K562 (cell line): Measurements from ENCODE around the gene MYLIP. TPM values are rescaled to one million over a fixed set of nuclear protein-coding genes. Genes with fewer than 3 reads are reported as not detected.
A peak's percentile ranks its signal among the peaks of the same experiment; 100 is the strongest.

Experiments
- ATAC-seq: fragments of 200-7000 bp; cut with Tn5 transposase; 3 replicates; pipeline ENCODE4 v1.9.1; 2020; ENCODE audit warnings: moderate library complexity
- BruUV-seq: library from RNA; stranded (reverse); fragments of 400-500 nt; replicated peaks from 2 replicates; lab custom pipeline; 2021; lab: Mats Ljungman, UMichigan
- CTCF ChIA-PET: fragments of 300-600 bp; formaldehyde crosslinking; extraction: SDS; loops from one replicate; lab custom pipeline; 2021; ENCODE audit warnings: low intra/inter-chr PET ratio; lab: Yijun Ruan, JAX
- POLR2A ChIA-PET: fragments of 300-600, 350-650 bp; sonication (Branson Sonifier 250); formaldehyde crosslinking; extraction: SDS; loops from one replicate; lab custom pipeline; 2021; ENCODE audit warnings: antibody characterized with exemption, inconsistent platforms; lab: Yijun Ruan, JAX
- DNase-seq, 4 experiments: peaks; one replicate each; pipeline versions ENCODE4 v3.0.0 to v3.0.0-alpha.2; 2011 to 2018; ENCODE audit warnings: low spot score in 3 of 4, mixed read lengths in 3 of 4; ENCODE audit errors: extremely low read depth in 1 of 4
- FAIRE-seq: peaks from 2 replicates; lab custom pipeline; 2011; peaks lifted over from hg19 to GRCh38; lab: Jason Lieb, UNC
- H2AFZ ChIP-seq: 2 replicates; pipeline ENCODE4 v1.6.0; 2011; ENCODE audit warnings: low read depth, low read length, control low read depth, inconsistent platforms
- H3K27ac ChIP-seq: fragments of 200-600 bp; 3 replicates; pipeline ENCODE4 v1.8.0; 2011; ENCODE audit warnings: low read depth, mild to moderate bottlenecking, control low read depth, inconsistent platforms, low read length, moderate library complexity, mixed read lengths; ENCODE audit errors: extremely low read depth
- H3K27me3 ChIP-seq, 2 experiments: fragments of 300-600 bp in 1 of 2; 2 replicates in 1 of 2; 3 replicates in 1 of 2; pipeline versions ENCODE4 v1.6.0 to v1.8.0; 2011; ENCODE audit warnings: inconsistent platforms in 2 of 2, low read length in 2 of 2, mild to moderate bottlenecking in 1 of 2, mixed read lengths in 1 of 2, moderate library complexity in 1 of 2; ENCODE audit not compliant: control insufficient read depth in 2 of 2, insufficient read depth in 2 of 2
- H3K36me3 ChIP-seq: fragments of 300-600 bp; 3 replicates; pipeline ENCODE4 v1.8.0; 2011; ENCODE audit warnings: mild to moderate bottlenecking, low read length, inconsistent platforms; ENCODE audit not compliant: control insufficient read depth, insufficient read depth
- H3K4me1 ChIP-seq, 2 experiments: fragments of 200-600 bp in 1 of 2; replicated peaks in 1 of 2; 2 replicates in 1 of 2; 3 replicates in 1 of 2; pipeline versions ENCODE4 v1.5.1 to v1.8.0; 2011; ENCODE audit warnings: inconsistent platforms in 2 of 2, low read length in 2 of 2, mild to moderate bottlenecking in 1 of 2, mixed read lengths in 1 of 2, moderate library complexity in 1 of 2; ENCODE audit not compliant: control insufficient read depth in 2 of 2, insufficient read depth in 2 of 2
- H3K4me2 ChIP-seq: 2 replicates; pipeline ENCODE4 v1.6.1; 2011; ENCODE audit warnings: low read length, control low read depth, inconsistent platforms, mixed read lengths; ENCODE audit not compliant: insufficient read depth
- H3K4me3 ChIP-seq: fragments of 200-600 bp; sonication (generic), shearing (Covaris generic); 2 replicates; pipeline ENCODE4 v1.5.1; 2016; ENCODE audit warnings: control low read depth, inconsistent platforms
- H3K79me2 ChIP-seq: fragments of 200-600 bp; 3 replicates; pipeline ENCODE4 v1.8.0; 2011; ENCODE audit warnings: low read length, inconsistent platforms; ENCODE audit not compliant: control insufficient read depth, insufficient read depth
- H3K9ac ChIP-seq, 2 experiments: 2 replicates each; pipeline versions ENCODE4 v1.6.0 to v1.6.1; 2011; ENCODE audit warnings: low read depth in 2 of 2, low read length in 2 of 2, control low read depth in 1 of 2, inconsistent platforms in 1 of 2, mild to moderate bottlenecking in 1 of 2, mixed read lengths in 1 of 2; ENCODE audit not compliant: insufficient read depth in 1 of 2
- H3K9me1 ChIP-seq: one replicate; pipeline ENCODE4 v1.6.0; 2011; ENCODE audit warnings: inconsistent platforms, mild to moderate bottlenecking, low read length, moderate library complexity; ENCODE audit not compliant: control insufficient read depth, insufficient read depth
- H3K9me3 ChIP-seq: replicated peaks from 2 replicates; pipeline ENCODE4 v1.5.1; 2011; ENCODE audit warnings: low read depth, low read length, inconsistent platforms; ENCODE audit not compliant: control insufficient read depth, insufficient read depth
- H4K20me1 ChIP-seq: replicated peaks from 2 replicates; pipeline ENCODE4 v1.6.1; 2011; ENCODE audit warnings: low read length, inconsistent platforms, mixed read lengths; ENCODE audit not compliant: control insufficient read depth, insufficient read depth
- CBFA2T2 ChIP-seq: fragments of 450-650 bp; conservative IDR thresholded peaks from 2 replicates; pipeline ENCODE4 v1.6.1; 2017; ENCODE audit warnings: mild to moderate bottlenecking
- CBX5 ChIP-seq: IDR thresholded peaks from 2 replicates; pipeline ENCODE4 v1.6.1; 2014; ENCODE audit warnings: low read depth, borderline replicate concordance
- CTBP1 ChIP-seq: fragments of 450-650 bp; IDR thresholded peaks from 2 replicates; pipeline ENCODE4 v1.6.1; 2016; ENCODE audit warnings: borderline replicate concordance
- JUNB ChIP-seq: fragments of 450-650 bp; formaldehyde crosslinking; conservative IDR thresholded peaks from 2 replicates; pipeline ENCODE4 v1.4.0; 2020; ENCODE audit warnings: mild to moderate bottlenecking
- NFRKB ChIP-seq: fragments of 450-650 bp; IDR thresholded peaks from 2 replicates; pipeline ENCODE4 v1.6.1; 2016; ENCODE audit warnings: low read depth
- SMARCA5 ChIP-seq: fragments of 450-650 bp; IDR thresholded peaks from 2 replicates; pipeline ENCODE4 v1.6.1; 2016
- ZKSCAN1 ChIP-seq: fragments of 150-350 bp; IDR thresholded peaks from 2 replicates; pipeline ENCODE4 v1.6.1; 2016; ENCODE audit warnings: low read depth, low read length
- ZNF212 ChIP-seq: fragments of 450-650 bp; formaldehyde crosslinking; IDR thresholded peaks from 2 replicates; pipeline ENCODE4 v1.4.0; 2020; ENCODE audit warnings: mild to moderate bottlenecking
- ZNF551 ChIP-seq: fragments of 250-450 bp; sonication (Bioruptor Pico); IDR thresholded peaks from 2 replicates; pipeline ENCODE4 v1.5.0; 2021; ENCODE audit warnings: mild to moderate bottlenecking, moderate library complexity
- WGBS: fragments of 100-300 bp; shearing (Covaris generic); methylation state at CpG from one replicate; pipeline ENCODE4 v1.1.6; 2016; ENCODE audit warnings: low coverage, mixed read lengths; ENCODE audit not compliant: insufficient coverage; ENCODE audit errors: missing lambda C conversion rate; 5-methylcytosine and 5-hydroxymethylcytosine counted together
- in situ Hi-C: fragments of 300-500 bp; cut with MboI; formaldehyde crosslinking; loops from 4 replicates; pipeline ENCODE4 v1.15.0; 2018; ENCODE audit warnings: inconsistent platforms, mixed read lengths
- intact Hi-C: fragments of 100-400 bp; cut with micrococcal nuclease; formaldehyde crosslinking; loops from 2 replicates; pipeline ENCODE4 v1.14.2; 2022
- polyA plus RNA-seq, 8 experiments: library from polyadenylated mRNA; depleted of rRNA in 4 of 8; stranded (reverse) in 5 of 8; unstranded in 3 of 8; fragments of >200 nt; fragmentation: Nextera tagmentation in 2 of 8; fragmentation: Illumina TruSeq in 1 of 8; extraction: Ambion mirVana in 2 of 8; extraction: Trizol in 1 of 8; gene quantifications; 2 replicates each; pipeline versions ENCODE4 v1.2.1 to v1.2.3, GENCODE V29; 2011 to 2014; ENCODE audit warnings: inconsistent platforms in 1 of 8, missing spikeins in 1 of 8
- total RNA-seq, 7 experiments: library from RNA; depleted of rRNA in 6 of 7; stranded (reverse); fragments of >200 nt in 6 of 7; fragmentation: Illumina TruSeq in 2 of 7; extraction: Trizol in 2 of 7; gene quantifications; 2 replicates each; pipeline versions ENCODE4 v1.2.1 to v1.2.3, GENCODE V29; 2011 to 2021; ENCODE audit warnings: low replicate concordance in 1 of 7
- TF ChIP-seq, protein P1 (sequence below): fragments of 450-650 bp; IDR thresholded peaks from 2 replicates; pipeline ENCODE4 v1.6.1; 2018; ENCODE audit not compliant: partially characterized antibody

MYLIP gene
- total and polyA plus RNA-seq, 9 of the 15 experiments (the other 6 are each of a cell fraction or from before 2014, with no cell fraction given), result 10.8 to 43.5 (median 31.5) TPM

DNA sequence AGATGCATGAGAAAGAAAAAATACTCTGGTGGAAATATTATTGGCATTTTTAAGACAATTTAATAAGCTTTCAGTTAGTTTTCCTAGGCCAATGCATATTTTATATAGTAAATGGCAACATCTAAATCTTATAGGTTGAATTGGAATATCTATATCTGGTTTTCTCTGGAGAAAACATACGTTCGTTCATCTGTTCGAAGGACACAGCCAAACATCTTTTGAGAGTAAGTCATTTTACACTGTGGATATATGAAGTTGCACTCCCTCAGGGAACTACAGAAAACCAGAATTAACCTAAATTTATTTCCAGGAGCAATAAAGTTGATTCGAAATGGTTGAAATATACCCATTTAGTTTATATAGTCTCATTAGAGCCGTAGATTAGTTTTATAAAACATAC is 49.0 kb downstream of the MYLIP start:
- no peak overlapping the region for H3K27ac ChIP-seq
- no peaks in the 10 kb centered on the region for H3K9me1 ChIP-seq
- no peak for TF ChIP-seq CTBP1
- no peak for TF ChIP-seq ZKSCAN1
- TF ChIP-seq, protein P1, sequence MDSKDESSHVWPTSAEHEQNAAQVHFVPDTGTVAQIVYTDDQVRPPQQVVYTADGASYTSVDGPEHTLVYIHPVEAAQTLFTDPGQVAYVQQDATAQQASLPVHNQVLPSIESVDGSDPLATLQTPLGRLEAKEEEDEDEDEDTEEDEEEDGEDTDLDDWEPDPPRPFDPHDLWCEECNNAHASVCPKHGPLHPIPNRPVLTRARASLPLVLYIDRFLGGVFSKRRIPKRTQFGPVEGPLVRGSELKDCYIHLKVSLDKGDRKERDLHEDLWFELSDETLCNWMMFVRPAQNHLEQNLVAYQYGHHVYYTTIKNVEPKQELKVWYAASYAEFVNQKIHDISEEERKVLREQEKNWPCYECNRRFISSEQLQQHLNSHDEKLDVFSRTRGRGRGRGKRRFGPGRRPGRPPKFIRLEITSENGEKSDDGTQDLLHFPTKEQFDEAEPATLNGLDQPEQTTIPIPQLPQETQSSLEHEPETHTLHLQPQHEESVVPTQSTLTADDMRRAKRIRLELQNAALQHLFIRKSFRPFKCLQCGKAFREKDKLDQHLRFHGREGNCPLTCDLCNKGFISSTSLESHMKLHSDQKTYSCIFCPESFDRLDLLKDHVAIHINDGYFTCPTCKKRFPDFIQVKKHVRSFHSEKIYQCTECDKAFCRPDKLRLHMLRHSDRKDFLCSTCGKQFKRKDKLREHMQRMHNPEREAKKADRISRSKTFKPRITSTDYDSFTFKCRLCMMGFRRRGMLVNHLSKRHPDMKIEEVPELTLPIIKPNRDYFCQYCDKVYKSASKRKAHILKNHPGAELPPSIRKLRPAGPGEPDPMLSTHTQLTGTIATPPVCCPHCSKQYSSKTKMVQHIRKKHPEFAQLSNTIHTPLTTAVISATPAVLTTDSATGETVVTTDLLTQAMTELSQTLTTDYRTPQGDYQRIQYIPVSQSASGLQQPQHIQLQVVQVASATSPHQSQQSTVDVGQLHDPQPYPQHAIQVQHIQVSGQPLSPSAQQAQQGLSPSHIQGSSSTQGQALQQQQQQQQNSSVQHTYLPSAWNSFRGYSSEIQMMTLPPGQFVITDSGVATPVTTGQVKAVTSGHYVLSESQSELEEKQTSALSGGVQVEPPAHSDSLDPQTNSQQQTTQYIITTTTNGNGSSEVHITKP, result no peak
- TF ChIP-seq CBX5, result no peak
- TF ChIP-seq SMARCA5, result no peak
- TF ChIP-seq NFRKB, result no peak
- TF ChIP-seq CBFA2T2, result no peak
- no peak for TF ChIP-seq ZNF212
- no peak for TF ChIP-seq ZNF551 (CRISPR knock-in tag)
- TF ChIP-seq JUNB (CRISPR knock-in tag), result no peak
- no peak overlapping the region for H3K4me3 ChIP-seq
- in situ Hi-C loops, result no loop called here
- BruUV-seq, result no TSS peak
- FAIRE-seq, result no peak
- ATAC-seq, result no peak
- H3K36me3 ChIP-seq, result no peaks in the 10 kb centered on the region
- no peak overlapping the region for H3K9ac ChIP-seq
- H2AFZ ChIP-seq, result peak overlapping the region; percentile 40; the same call in 1 of the 2 replicates
- intact Hi-C loops, result no loop called here
- H4K20me1 ChIP-seq, result no peaks in the 10 kb centered on the region
- no peaks in the 10 kb centered on the region; a peak in 1 of 5 replicates for H3K4me1 ChIP-seq
- H3K4me2 ChIP-seq, result no peak overlapping the region
- DNase-seq, result no peak
- ChIA-PET POLR2A (interaction anchor here (0.7 to 1.1 kb wide), 2 partner anchors 14 to 45 kb away, joined by 3 read pairs; no protein-coding TSS in a partner anchor), CTCF (no interaction called here)
- no peaks in the 10 kb centered on the region for H3K79me2 ChIP-seq
- no peaks in the 10 kb centered on the region for H3K27me3 ChIP-seq
- H3K9me3 ChIP-seq, result peaks cover 7% of the 10 kb centered on the region
- 79% methylated on average over 5 of the region's 5 CpGs for WGBS
